ENCODE results near the gene OASL. TPM values are rescaled to one million over a fixed set of nuclear protein-coding genes. Genes with fewer than 3 reads are reported as not detected.
"Not testable (repeated sequence)": the region's sequence is repeated elsewhere in the genome, so short reads cannot be mapped to it uniquely, and the experiment has no call there.

The OASL gene
- total and polyA plus RNA-seq, 4 donors: 0.49 to 3.1 (median 1.3) TPM

DNA sequence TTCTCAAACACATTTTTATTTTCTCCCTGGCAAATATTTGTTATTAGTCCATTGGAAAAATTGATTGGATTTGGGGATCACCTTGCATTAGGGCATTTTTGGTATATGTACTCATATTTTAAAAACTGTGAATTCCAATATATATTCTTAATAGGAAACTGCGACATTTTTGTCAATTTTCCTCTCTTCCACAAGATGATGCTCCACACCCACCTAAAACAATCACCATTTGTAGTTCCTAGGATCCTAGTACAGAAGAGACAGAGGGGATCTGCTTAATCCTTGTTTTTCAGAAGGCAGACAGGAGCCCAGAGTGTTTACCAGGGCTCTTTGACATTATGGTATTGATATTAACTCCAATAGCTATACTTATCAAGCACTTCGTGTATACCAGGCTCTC lies 22.8 kb upstream of the OASL start:
- ATAC-seq (ENCODE audit: low FRiP score) (no peak), DNase-seq (no peak)
- H3K9me3 ChIP-seq (ENCODE audit: control insufficient read depth, low read length): no peaks in the 10 kb centered on the region
- H3K27ac ChIP-seq (ENCODE audit: low read depth in 1 of 2, low read length in 2 of 2): no peak overlapping the region
- intact Hi-C loops (cut with DNase I): no loop called here
- no peaks in the 10 kb centered on the region for H3K36me3 ChIP-seq (ENCODE audit: control insufficient read depth in 1 of 2, insufficient read depth in 2 of 2, low read length in 1 of 2)
- no peak overlapping the region for H3K4me3 ChIP-seq (ENCODE audit: low read length in 2 of 2)
- 49 to 50% methylated on average over 2 of the region's 2 CpGs for WGBS, 2 donors
- no peaks in the 10 kb centered on the region for H3K4me1 ChIP-seq (ENCODE audit: control insufficient read depth in 1 of 2, insufficient read depth in 2 of 2, low read length in 2 of 2)
- no peaks in the 10 kb centered on the region for H3K27me3 ChIP-seq (ENCODE audit: control insufficient read depth in 1 of 2, insufficient read depth in 2 of 2, low read length in 1 of 2)

- Histone ChIP-seq H3K27ac (ENCODE audit: low read depth in 1 of 2, low read length in 2 of 2) (no peak overlapping the region), H3K4me3 (ENCODE audit: low read length in 2 of 2) (no peak overlapping the region), H3K4me1 (ENCODE audit: control insufficient read depth in 1 of 2, insufficient read depth in 2 of 2, low read length in 2 of 2) (no peaks in the 10 kb centered on the region), H3K9me3 (ENCODE audit: control insufficient read depth, low read length) (no peaks in the 10 kb centered on the region), H3K36me3 (ENCODE audit: control insufficient read depth in 1 of 2, insufficient read depth in 2 of 2, low read length in 1 of 2) (no peaks in the 10 kb centered on the region), H3K27me3 (ENCODE audit: control insufficient read depth in 1 of 2, insufficient read depth in 2 of 2, low read length in 1 of 2) (no peaks in the 10 kb centered on the region)
- WGBS, 2 donors: 49% methylated on average over 16 of the region's 16 CpGs
- intact Hi-C loops (cut with DNase I): no loop called here
- DNase-seq (no peak), ATAC-seq (ENCODE audit: low FRiP score) (peak; percentile 68)
These were observed 21.3 kb upstream of the OASL start for GRCh38 chr12:121060149-121061001.

GRCh38 chr12:121059031-121059898 lies 20.2 kb upstream of the OASL start:
- H3K27ac ChIP-seq (ENCODE audit: low read depth in 1 of 2, low read length in 2 of 2): no peak overlapping the region
- H3K4me1 ChIP-seq (ENCODE audit: control insufficient read depth in 1 of 2, insufficient read depth in 2 of 2, low read length in 2 of 2): no peaks in the 10 kb centered on the region
- H3K4me3 ChIP-seq (ENCODE audit: low read length in 2 of 2): no peak overlapping the region
- peaks cover 1% of the 10 kb centered on the region for H3K9me3 ChIP-seq (ENCODE audit: control insufficient read depth, low read length)
- intact Hi-C loops (cut with DNase I): no loop called here
- H3K36me3 ChIP-seq (ENCODE audit: control insufficient read depth in 1 of 2, insufficient read depth in 2 of 2, low read length in 1 of 2): no peaks in the 10 kb centered on the region
- 88 to 89% methylated on average over 10 of the region's 10 CpGs for whole genome bisulfite sequencing, 2 donors
- no peaks in the 10 kb centered on the region for H3K27me3 ChIP-seq (ENCODE audit: control insufficient read depth in 1 of 2, insufficient read depth in 2 of 2, low read length in 1 of 2)
- ATAC-seq (ENCODE audit: low FRiP score) (no peak), DNase-seq (no peak)

GRCh38 chr12:121057794-121058193 lies 18.7 kb upstream of the OASL start:
- Histone ChIP-seq H3K4me1 (ENCODE audit: control insufficient read depth in 1 of 2, insufficient read depth in 2 of 2, low read length in 2 of 2) (no peaks in the 10 kb centered on the region), H3K36me3 (ENCODE audit: control insufficient read depth in 1 of 2, insufficient read depth in 2 of 2, low read length in 1 of 2) (no peaks in the 10 kb centered on the region), H3K9me3 (ENCODE audit: control insufficient read depth, low read length) (peaks cover 1% of the 10 kb centered on the region), H3K27me3 (ENCODE audit: control insufficient read depth in 1 of 2, insufficient read depth in 2 of 2, low read length in 1 of 2) (no peaks in the 10 kb centered on the region), H3K4me3 (ENCODE audit: low read length in 2 of 2) (no peak overlapping the region), H3K27ac (ENCODE audit: low read depth in 1 of 2, low read length in 2 of 2) (no peak overlapping the region)
- WGBS, 2 donors: 70 to 73% methylated on average over 9 of the region's 9 CpGs
- intact Hi-C loops (cut with DNase I): no loop called here
- ATAC-seq (ENCODE audit: low FRiP score) (no peak), DNase-seq (no peak)

DNA sequence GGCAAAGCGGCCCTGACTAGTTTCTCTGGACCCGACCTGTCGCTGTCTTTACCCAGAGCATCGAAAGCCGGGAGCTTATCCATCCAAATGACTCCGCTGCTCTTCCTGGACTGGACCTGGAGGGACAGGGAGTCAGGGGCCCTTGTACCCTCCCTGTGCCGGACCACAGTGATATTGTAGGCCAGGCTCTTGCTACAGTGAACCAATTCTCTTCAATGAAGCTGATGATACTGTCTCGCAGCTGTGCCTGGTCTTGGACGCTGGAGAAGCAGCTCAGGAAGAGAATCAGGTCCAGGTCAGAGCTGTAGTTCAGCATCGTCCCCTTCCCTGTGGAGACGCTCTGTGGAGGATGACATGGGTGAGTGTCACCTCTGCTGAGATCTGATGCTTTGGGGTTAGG lies 14.7 kb upstream of the OASL start:
- H3K4me1 ChIP-seq (ENCODE audit: control insufficient read depth in 1 of 2, insufficient read depth in 2 of 2, low read length in 2 of 2): no peaks in the 10 kb centered on the region
- no peak overlapping the region for H3K4me3 ChIP-seq (ENCODE audit: low read length in 2 of 2)
- intact Hi-C loops (cut with DNase I): no loop called here
- H3K27ac ChIP-seq (ENCODE audit: low read depth in 1 of 2, low read length in 2 of 2): no peak overlapping the region
- H3K27me3 ChIP-seq (ENCODE audit: control insufficient read depth in 1 of 2, insufficient read depth in 2 of 2, low read length in 1 of 2): no peaks in the 10 kb centered on the region
- WGBS, 2 donors: 86 to 90% methylated on average over 10 to 11 of the region's 11 CpGs
- ATAC-seq (ENCODE audit: low FRiP score): no peak
- no peaks in the 10 kb centered on the region for H3K36me3 ChIP-seq (ENCODE audit: control insufficient read depth in 1 of 2, insufficient read depth in 2 of 2, low read length in 1 of 2)
- H3K9me3 ChIP-seq (ENCODE audit: control insufficient read depth, low read length): peaks cover 1% of the 10 kb centered on the region
- DNase-seq: no peak

- DNase-seq (no peak), ATAC-seq (ENCODE audit: low FRiP score) (no peak)
- Histone ChIP-seq H3K9me3 (ENCODE audit: control insufficient read depth, low read length) (peaks cover 1% of the 10 kb centered on the region), H3K4me1 (ENCODE audit: control insufficient read depth in 1 of 2, insufficient read depth in 2 of 2, low read length in 2 of 2) (no peaks in the 10 kb centered on the region), H3K27me3 (ENCODE audit: control insufficient read depth in 1 of 2, insufficient read depth in 2 of 2, low read length in 1 of 2) (peaks cover 0 to 1% of the 10 kb centered on the region in 2 donors), H3K4me3 (ENCODE audit: low read length in 2 of 2) (no peak overlapping the region), H3K36me3 (ENCODE audit: control insufficient read depth in 1 of 2, insufficient read depth in 2 of 2, low read length in 1 of 2) (no peaks in the 10 kb centered on the region), H3K27ac (ENCODE audit: low read depth in 1 of 2, low read length in 2 of 2) (no peak overlapping the region)
- intact Hi-C loops (cut with DNase I): no loop called here
- WGBS, 2 donors: 55 to 57% methylated on average over 2 of the region's 2 CpGs
These were observed 11.7 kb upstream of the OASL start for GRCh38 chr12:121050725-121051124.

- no peak for DNase-seq
- intact Hi-C loops (cut with DNase I): no loop called here
These were observed 9.4 kb upstream of the OASL start for GRCh38 chr12:121048442-121048841.

GRCh38 chr12:121047400-121047799 lies 8.4 kb upstream of the OASL start:
- H3K9me3 ChIP-seq (ENCODE audit: control insufficient read depth, low read length); DNase-seq; H3K27me3 ChIP-seq (ENCODE audit: control insufficient read depth in 1 of 2, insufficient read depth in 2 of 2, low read length in 1 of 2); H3K36me3 ChIP-seq (ENCODE audit: control insufficient read depth in 1 of 2, insufficient read depth in 2 of 2, low read length in 1 of 2); H3K27ac ChIP-seq (ENCODE audit: low read depth in 1 of 2, low read length in 2 of 2); H3K4me3 ChIP-seq (ENCODE audit: low read length in 2 of 2); ATAC-seq (ENCODE audit: low FRiP score); H3K4me1 ChIP-seq (ENCODE audit: control insufficient read depth in 1 of 2, insufficient read depth in 2 of 2, low read length in 2 of 2); intact Hi-C loops (cut with DNase I): not testable (repeated sequence)
- WGBS, 2 donors: 82 to 90% methylated on average over 12 of the region's 12 CpGs

More at GRCh38 chr12:121048442-121048841, 9.4 kb upstream of the OASL start:
- Histone ChIP-seq H3K36me3 (ENCODE audit: control insufficient read depth in 1 of 2, insufficient read depth in 2 of 2, low read length in 1 of 2) (no peaks in the 10 kb centered on the region), H3K4me3 (ENCODE audit: low read length in 2 of 2) (no peak overlapping the region), H3K4me1 (ENCODE audit: control insufficient read depth in 1 of 2, insufficient read depth in 2 of 2, low read length in 2 of 2) (no peaks in the 10 kb centered on the region), H3K27me3 (ENCODE audit: control insufficient read depth in 1 of 2, insufficient read depth in 2 of 2, low read length in 1 of 2) (peaks cover 0 to 1% of the 10 kb centered on the region in 2 donors), H3K27ac (ENCODE audit: low read depth in 1 of 2, low read length in 2 of 2) (no peak overlapping the region), H3K9me3 (ENCODE audit: control insufficient read depth, low read length) (no peaks in the 10 kb centered on the region)
- ATAC-seq (ENCODE audit: low FRiP score): no peak
- WGBS, 2 donors: 64 to 73% methylated on average over 7 of the region's 7 CpGs

Data from aorta (tissue), 5 donors.